Activated naive CD8-positive, alpha-beta T cell treated with anti-CD3 and anti-CD28 coated beads, Interleukin-2, amount 50 U/mL, for 16 hours (primary cell): ENCODE data around the gene PDSS1.
"Not testable (repeated sequence)": the region's sequence is repeated elsewhere in the genome, so short reads cannot be mapped to it uniquely, and the experiment has no call there.

Experiments
- DNase-seq: peaks from one replicate; pipeline ENCODE4 v3.0.0-alpha.2; 2020; ENCODE audit warnings: low read depth, low spot score

PDSS1 gene

GRCh38 chr10:26697163-26697921 lies at the start of gene PDSS1:
PDSS1 (plus strand) TSS chr10:26697701; CDS start chr10:26697712, 11 bp downstream.
- DNase-seq = peak; percentile 32

GRCh38 chr10:26648245-26648636 lies 49.3 kb upstream of the PDSS1 start:
- DNase-seq = not testable (repeated sequence)

GRCh38 chr10:26650406-26650805 lies 47.1 kb upstream of the PDSS1 start:
- DNase-seq = no peak

DNA sequence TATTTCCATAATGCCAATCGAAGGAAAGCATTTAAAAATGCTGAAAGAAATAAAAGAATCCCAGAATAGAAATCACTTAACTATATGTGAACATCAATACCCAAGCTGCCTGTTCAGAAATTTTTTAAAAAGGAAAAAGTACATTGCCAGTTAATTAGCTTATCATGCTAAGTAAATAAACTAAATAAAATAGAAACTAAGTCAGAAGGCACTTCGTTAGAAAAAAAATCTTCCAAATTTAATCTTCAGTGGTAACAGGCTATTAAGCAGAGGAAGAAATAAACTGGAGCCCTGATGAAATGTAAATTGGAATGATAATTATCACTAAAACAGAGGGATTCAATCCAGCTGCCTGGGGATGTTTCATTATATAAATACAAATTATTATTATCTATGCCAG lies 46.0 kb upstream of the PDSS1 start:
- DNase-seq = not testable (repeated sequence)

- no peak for DNase-seq
Observed at GRCh38 chr10:26653004-26653403, 44.5 kb upstream of the PDSS1 start.

DNA sequence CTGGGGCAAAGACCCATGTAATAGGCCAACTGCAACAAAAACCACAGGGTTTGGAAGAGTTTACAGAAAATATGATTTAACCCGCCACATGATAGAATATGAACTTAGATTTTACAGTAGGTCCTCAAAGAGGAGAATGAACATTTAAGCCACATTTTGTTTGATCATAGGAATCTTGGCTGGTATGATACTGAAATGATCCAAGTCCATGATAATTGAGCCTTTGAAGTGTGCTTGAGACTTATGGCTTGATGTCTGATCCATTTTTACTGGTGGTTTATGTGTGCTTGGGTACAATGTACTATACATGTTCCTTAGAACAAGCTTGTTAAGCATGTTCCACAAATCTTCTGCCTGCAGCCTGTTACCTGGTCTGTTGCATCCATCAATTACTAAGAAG lies 41.8 kb upstream of the PDSS1 start:
- DNase-seq = no peak

GRCh38 chr10:26662864-26663263 lies 34.6 kb upstream of the PDSS1 start:
- DNase-seq = no peak

DNA sequence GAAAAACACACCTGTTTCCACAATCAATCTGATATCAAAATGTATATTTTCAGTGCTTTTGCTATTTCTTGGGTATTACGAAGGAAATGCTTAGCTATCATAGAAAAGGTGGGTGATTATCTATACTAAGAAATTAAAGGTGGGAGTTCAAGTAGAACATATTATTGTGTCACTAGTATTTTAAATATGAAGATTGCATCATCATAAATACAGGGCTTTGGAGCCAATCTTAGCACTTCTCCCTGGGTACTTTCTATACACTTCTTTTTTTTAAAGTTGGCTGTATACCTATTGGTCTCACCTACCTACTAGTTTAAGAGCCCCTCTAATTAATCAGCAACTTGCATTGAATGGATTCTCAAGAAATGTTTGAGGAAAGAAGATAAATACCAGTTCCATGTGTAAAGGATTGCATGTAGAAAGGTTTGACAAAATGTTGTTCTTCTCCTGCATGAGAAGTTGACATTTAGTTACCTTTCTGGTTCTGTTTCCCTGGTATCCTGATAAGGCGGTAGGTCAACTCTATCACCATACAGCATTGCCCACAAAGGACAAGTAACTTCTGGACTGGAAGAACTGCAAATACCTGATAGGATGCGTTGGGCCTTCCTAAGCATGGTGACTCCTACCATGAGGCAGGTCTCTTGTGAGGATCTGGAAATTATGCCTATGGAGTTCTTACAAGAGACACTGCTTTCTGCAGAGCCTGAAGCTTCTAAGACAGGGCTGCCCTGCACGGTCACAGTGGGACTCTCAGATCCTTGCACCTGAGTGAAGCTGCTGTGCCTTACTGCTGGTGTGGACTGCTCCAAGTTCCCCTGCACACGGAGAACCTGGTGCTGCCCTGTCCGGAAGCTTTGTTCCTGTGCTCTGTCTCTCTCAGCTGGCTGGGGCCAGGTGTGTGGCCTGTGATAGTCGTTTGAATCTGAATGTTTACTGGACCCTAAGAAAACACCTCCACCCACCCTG lies 32.1 kb upstream of the PDSS1 start:
- DNase-seq = no peak

GRCh38 chr10:26675873-26676257 lies 21.6 kb upstream of the PDSS1 start:
- no peak for DNase-seq

- DNase-seq = no peak
Observed at GRCh38 chr10:26679588-26679987, 17.9 kb upstream of the PDSS1 start.

DNA sequence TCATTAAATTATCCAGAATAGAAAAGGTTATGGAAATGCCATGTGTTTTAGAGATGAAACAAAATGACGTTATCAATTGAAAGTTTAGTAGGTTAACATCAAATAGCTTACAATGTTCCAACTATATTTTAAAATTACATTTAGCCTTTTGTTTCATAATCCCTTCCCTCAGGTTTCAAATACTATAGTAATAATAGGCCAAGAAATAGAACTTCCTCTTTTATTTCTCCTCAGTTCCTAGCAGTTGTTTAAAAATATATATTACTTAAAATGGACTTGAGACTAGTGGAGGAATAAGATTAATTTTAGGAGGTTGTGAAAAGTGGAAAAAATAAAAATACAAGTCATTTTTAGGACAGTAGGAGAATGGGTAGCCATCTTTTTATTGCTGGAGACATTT lies 16.4 kb upstream of the PDSS1 start:
- DNase-seq = no peak

DNA sequence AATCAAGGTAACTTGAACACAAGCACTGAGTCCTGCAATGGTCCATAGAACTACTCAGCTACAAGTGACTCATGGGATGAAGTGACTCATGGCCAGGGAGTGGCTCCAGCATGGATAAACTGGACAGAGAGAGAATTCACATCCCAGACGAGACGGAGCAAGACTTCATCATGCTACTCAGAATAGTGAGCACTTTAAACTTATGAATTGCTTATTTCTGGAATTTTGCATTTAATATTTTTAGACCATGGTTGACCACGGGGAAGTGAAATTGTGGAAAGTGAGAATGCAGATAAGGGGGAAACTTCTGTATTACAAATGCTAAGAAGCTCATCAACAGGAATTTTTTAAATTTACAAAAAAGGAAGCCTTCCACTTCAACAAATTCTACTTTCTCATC lies 15.5 kb upstream of the PDSS1 start:
- DNase-seq = not testable (repeated sequence)

DNA sequence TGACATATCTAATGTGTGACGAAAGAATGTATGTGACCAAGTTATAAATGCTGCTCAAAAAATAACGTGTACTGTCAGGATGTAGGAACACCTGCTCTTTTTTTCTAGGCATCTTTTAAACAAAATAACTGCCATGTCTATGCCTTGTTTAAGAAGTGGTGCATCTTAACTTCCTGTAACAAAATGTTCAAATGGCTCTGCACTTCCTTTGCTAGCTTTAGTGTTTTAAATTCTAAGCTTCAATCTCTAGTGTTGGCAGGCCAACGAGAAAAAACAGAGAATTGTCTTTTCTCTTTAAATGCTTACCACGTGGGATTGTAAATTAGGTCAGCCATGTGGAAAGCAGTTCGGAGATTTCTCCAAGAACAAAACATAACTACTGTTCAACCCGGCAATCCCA lies 14.6 kb upstream of the PDSS1 start:
- no peak for DNase-seq

DNA sequence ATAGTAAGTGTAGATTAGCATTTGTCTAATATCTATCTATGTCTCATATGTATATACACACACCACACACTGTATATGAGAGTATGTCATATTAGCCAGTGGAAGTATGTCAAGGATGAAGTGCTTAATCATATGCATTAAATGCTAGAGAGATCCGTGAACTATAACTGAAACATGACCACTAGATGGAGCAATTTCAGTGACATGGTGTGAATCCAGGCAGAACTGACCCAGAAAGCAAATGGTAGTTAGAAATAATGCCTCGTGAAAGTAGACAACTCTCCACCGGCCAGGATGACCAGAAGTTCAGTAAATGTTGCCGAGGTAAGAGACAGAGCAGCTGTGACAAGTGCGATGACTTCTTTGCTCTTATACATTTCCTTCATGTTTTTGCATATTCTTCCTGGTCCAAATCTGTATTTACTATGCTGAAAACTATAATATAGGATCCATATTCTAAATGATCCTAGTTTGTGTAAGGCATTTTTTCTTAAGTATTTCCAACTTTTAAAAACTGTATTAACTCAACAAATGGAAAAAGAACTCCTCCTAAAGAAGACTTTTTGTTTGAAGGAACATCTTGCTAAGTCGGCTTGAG lies 12.7 kb upstream of the PDSS1 start:
- DNase-seq = not testable (repeated sequence)

- DNase-seq = no peak
Observed at GRCh38 chr10:26685441-26685840, 12.1 kb upstream of the PDSS1 start.

- DNase-seq = no peak
Observed at GRCh38 chr10:26689399-26689798, 8.1 kb upstream of the PDSS1 start.

- DNase-seq = no peak
Observed at GRCh38 chr10:26690731-26691475, 6.6 kb upstream of the PDSS1 start.

- not testable (repeated sequence) for DNase-seq
Observed at GRCh38 chr10:26694536-26694935, 3.0 kb upstream of the PDSS1 start.

DNA sequence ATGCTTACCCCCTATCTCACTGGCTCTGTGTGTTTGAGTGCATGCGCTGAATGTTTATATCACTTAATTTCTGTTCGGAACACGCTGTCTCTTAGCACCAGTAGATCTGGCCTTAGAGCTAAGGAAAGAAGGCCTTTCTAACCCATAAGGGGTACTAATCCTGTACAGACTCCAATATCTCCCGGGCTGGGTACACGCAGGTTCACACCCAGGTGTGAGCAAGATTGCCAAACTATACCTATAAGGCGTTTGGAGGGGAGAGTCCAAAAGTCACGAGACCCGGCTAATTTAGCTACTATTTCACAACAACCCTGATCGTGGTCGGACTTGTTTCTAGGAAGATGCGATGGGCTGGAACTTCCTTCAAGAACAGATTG lies 727 bp upstream of the PDSS1 start:
- DNase-seq = no peak

GRCh38 chr10:26697922-26698608 lies 564 bp downstream of the PDSS1 start:
- no peak for DNase-seq

- no peak for DNase-seq
Observed at GRCh38 chr10:26698909-26699308, 1.4 kb downstream of the PDSS1 start.
